Nephron progenitor cell (in vitro differentiated cells): ENCODE results near the gene EWSR1.

Experiments used
- DNase-seq: peaks from one replicate; pipeline ENCODE4 v3.0.0; 2021
- H3K27ac Mint-ChIP-seq: 2 replicates; pipeline ENCODE4 v1.8.0; 2021; ENCODE audit warnings: mild to moderate bottlenecking, moderate library complexity, mixed read lengths
- H3K27me3 Mint-ChIP-seq: 2 replicates; pipeline ENCODE4 v1.8.0; 2021; ENCODE audit warnings: mild to moderate bottlenecking, low read depth, mixed read lengths; ENCODE audit not compliant: poor library complexity
- H3K36me3 Mint-ChIP-seq: 2 replicates; pipeline ENCODE4 v1.8.0; 2021; ENCODE audit warnings: low read depth, mixed read lengths
- H3K4me1 Mint-ChIP-seq: 2 replicates; pipeline ENCODE4 v1.8.0; 2021; ENCODE audit warnings: mixed read lengths
- H3K4me3 Mint-ChIP-seq: 2 replicates; pipeline ENCODE4 v1.8.0; 2021; ENCODE audit warnings: mild to moderate bottlenecking, moderate library complexity, mixed read lengths
- H3K9me3 Mint-ChIP-seq: 2 replicates; pipeline ENCODE4 v1.8.0; 2021; ENCODE audit warnings: mild to moderate bottlenecking, moderate library complexity, mixed read lengths
- TF ChIP-seq, protein P1 (sequence below): fragments of 200-600 bp; sonication (generic); IDR thresholded peaks from 2 replicates; pipeline ENCODE4 v1.5.0; 2021; ENCODE audit warnings: antibody characterized with exemption

The EWSR1 gene

DNA sequence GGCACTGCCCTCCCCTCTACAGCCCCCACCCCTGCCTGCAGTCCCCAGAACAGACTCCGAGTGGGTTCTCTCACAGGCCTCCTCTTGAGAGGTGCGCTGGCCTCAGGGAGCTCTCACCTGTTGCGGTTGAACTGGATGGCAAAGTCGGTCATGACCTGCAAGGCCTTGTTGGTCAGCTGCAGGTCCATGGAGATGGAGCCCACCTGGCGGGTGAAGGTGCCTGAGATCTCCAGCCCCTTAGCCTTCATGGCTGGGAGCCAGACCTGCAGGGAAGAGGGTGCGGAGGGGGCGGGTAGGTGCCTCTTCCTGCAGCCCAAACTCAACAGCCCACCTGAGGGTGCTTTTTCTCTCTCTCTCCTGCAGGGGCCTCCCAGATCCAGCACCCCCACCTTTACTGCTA is 66.1 kb downstream of the EWSR1 start:
- Mint-ChIP-seq H3K4me3 (no peak overlapping the region), H3K27me3 (no peaks in the 10 kb centered on the region), H3K36me3 (peaks cover 42% of the 10 kb centered on the region), H3K27ac (no peak overlapping the region), H3K4me1 (peaks cover 60% of the 10 kb centered on the region), H3K9me3 (no peaks in the 10 kb centered on the region)
- no peak for DNase-seq
- TF ChIP-seq, protein P1, sequence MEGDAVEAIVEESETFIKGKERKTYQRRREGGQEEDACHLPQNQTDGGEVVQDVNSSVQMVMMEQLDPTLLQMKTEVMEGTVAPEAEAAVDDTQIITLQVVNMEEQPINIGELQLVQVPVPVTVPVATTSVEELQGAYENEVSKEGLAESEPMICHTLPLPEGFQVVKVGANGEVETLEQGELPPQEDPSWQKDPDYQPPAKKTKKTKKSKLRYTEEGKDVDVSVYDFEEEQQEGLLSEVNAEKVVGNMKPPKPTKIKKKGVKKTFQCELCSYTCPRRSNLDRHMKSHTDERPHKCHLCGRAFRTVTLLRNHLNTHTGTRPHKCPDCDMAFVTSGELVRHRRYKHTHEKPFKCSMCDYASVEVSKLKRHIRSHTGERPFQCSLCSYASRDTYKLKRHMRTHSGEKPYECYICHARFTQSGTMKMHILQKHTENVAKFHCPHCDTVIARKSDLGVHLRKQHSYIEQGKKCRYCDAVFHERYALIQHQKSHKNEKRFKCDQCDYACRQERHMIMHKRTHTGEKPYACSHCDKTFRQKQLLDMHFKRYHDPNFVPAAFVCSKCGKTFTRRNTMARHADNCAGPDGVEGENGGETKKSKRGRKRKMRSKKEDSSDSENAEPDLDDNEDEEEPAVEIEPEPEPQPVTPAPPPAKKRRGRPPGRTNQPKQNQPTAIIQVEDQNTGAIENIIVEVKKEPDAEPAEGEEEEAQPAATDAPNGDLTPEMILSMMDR: no peak

DNA sequence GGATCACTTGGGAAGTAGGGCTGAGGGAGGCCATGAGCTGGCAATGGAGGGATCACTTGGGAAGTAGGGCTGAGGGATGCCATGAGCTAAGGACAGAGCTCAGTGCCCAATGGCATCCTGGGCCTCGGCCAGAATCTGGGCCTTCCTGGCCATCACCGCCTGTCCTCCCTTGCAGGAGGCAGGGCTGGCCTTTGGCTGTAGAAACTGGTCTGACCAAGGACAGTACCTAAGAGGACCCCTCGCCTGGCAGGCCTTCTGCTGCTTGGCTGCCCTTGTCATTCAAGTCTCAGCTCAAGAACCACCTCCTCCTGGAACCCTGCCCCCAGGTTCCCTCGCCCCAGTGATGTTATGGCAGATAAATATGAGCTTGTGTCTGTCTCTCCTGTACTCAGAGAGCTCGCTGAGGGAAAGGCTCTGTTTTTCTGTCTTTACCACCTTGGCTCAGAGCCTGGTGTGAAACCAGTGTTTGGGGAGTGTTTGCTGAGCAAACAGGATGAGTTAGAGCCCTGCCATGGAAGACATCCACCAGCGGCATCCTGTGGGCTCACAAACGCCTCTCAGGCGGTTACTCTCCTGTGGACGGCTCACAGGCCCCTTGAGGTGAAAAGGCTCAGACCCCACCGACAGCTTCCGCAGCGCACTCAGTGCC is 66.8 kb downstream of the EWSR1 start:
- TF ChIP-seq, protein P1: no peak
- H3K36me3 Mint-ChIP-seq: peaks cover 41% of the 10 kb centered on the region
- no peak overlapping the region for H3K4me3 Mint-ChIP-seq
- DNase-seq: no peak
- H3K27me3 Mint-ChIP-seq: no peaks in the 10 kb centered on the region
- no peaks in the 10 kb centered on the region for H3K9me3 Mint-ChIP-seq
- H3K27ac Mint-ChIP-seq: peak overlapping the region; percentile 72
- H3K4me1 Mint-ChIP-seq: peaks cover 53% of the 10 kb centered on the region

DNA sequence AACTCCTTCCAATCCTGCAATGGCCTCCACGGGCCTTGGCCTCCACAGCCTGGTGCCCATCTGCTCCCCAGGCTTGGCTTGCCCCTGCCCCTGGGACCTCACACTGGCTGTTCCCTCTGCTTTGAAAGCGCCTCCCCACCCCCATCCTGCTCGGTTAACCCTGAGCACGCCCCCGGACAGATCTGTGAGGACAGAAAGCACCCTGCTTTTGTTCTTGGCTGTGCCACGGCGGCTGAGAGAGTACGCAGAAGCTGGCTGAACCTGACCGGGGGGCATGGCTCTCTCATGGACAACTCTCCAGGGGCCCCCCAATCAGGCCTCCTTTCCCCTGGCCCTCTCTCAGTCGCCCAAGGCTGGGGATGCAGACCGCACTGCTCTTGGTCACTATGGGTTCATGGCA is 67.6 kb downstream of the EWSR1 start:
- Mint-ChIP-seq H3K4me3 (no peak overlapping the region), H3K27me3 (no peaks in the 10 kb centered on the region), H3K9me3 (no peaks in the 10 kb centered on the region), H3K4me1 (peaks cover 45% of the 10 kb centered on the region), H3K27ac (peak overlapping the region; percentile 88), H3K36me3 (peaks cover 41% of the 10 kb centered on the region)
- DNase-seq: no peak
- TF ChIP-seq, protein P1: no peak

DNA sequence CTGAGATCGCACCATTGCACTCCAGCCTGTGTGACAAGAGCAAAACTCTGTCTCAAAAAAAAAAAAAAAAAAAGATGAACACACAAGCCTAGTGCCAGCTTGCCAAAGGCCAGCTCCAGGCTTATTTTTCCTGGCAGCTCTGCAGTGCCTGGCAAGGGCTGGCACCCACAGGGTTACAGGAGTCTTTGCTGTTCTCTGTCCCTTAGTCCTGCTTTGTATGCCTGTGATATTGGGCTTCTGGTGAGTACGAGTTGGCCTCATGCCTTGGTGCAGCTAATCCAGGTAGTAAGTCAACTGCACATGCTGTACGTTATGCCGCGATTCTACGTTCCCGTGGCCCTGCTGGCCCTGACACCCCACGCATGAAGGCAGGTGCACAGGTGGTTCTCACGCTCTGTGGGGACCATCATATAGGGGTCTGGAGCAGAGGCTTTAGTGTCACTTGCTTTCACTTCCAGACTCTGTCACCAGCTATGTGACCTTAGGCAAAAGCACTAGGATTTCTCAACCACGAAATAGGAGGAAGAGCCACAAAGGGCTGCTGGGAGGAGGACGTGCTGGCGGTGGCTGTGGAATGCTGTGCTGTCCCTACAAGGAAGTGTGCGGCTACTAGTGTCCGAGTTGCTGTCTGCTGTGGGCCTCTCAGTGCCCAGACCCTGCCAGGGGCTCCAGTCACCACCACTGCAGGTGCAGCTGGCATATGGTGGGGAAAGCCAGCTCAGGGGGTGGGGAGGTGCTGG is 68.9 kb downstream of the EWSR1 start:
- TF ChIP-seq, protein P1: no peak
- Mint-ChIP-seq H3K9me3 (no peaks in the 10 kb centered on the region), H3K27me3 (no peaks in the 10 kb centered on the region), H3K36me3 (peaks cover 44% of the 10 kb centered on the region), H3K4me3 (no peak overlapping the region), H3K4me1 (peaks cover 32% of the 10 kb centered on the region), H3K27ac (peak overlapping the region; percentile 60)
- DNase-seq: no peak

DNA sequence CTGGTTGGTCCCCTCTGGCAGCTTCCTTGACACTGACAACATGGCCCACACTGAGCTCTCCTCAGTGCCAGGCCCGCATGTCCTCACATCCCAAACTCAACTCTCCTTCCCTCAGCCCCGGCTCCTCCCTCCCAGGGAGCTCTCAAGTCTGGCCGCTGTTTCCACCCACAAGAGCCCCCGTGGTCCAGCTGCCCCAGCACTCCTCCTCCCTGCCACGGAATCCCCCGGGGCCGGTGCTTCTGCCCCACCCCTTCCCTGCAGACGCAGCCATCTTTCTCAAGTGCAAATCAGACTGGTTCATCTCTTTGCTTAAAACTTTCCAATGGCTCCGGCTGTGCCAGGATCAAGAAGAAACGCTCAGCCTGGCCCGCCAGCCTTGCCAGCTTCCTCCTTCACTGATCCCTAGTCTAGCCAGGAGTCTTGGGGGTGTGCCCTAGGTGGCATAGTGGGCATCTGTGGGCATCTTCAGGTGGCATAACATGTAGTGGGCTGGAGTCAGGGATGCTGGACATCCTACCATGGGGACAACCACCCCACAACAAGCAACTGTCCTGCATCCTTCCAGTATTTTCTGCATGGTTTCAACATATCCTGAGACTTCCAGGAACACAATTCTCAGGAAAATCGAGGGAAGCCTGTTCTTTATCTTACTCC is 69.7 kb downstream of the EWSR1 start:
- Mint-ChIP-seq H3K9me3 (no peaks in the 10 kb centered on the region), H3K27ac (no peak overlapping the region), H3K4me1 (peaks cover 28% of the 10 kb centered on the region), H3K4me3 (no peak overlapping the region), H3K36me3 (peaks cover 48% of the 10 kb centered on the region), H3K27me3 (no peaks in the 10 kb centered on the region)
- DNase-seq: no peak
- TF ChIP-seq, protein P1: no peak
